Germinal center (tissue), 1 donor: ENCODE data around the gene ENTPD6.
A peak's percentile ranks its signal among the peaks of the same experiment; 100 is the strongest.
"Not testable (repeated sequence)": the region's sequence is repeated elsewhere in the genome, so short reads cannot be mapped to it uniquely, and the experiment has no call there.

ENCODE experiments used
- DNase-seq: peaks from one replicate; pipeline ENCODE4 v3.0.0; 2012; ENCODE audit warnings: mixed read lengths, low spot score

The ENTPD6 gene

GRCh38 chr20:25223765-25224720, 28.5 kb downstream of the ENTPD6 start:
- no peak for DNase-seq

DNA sequence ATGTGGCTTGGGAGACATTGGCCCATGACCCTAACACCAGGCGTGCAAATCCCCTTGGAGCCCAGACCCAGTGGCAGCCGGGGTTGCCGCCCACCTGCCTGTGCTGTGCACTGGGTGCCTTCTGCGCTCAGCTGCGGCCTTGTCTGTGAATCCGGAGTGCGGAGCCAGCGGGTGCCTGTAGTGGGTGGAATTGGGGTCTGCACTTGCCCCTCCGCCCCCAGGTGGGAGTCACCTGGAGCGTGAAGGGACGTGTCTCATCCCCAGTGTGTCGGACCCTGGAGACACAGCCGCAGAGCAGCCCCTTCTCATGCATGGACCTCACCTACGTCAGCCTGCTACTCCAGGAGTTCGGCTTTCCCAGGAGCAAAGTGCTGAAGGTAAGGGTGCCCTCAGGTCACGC, 29.4 kb downstream of the ENTPD6 start:
- no peak for DNase-seq

GRCh38 chr20:25225642-25226432, 30.3 kb downstream of the ENTPD6 start:
- no peak for DNase-seq

DNA sequence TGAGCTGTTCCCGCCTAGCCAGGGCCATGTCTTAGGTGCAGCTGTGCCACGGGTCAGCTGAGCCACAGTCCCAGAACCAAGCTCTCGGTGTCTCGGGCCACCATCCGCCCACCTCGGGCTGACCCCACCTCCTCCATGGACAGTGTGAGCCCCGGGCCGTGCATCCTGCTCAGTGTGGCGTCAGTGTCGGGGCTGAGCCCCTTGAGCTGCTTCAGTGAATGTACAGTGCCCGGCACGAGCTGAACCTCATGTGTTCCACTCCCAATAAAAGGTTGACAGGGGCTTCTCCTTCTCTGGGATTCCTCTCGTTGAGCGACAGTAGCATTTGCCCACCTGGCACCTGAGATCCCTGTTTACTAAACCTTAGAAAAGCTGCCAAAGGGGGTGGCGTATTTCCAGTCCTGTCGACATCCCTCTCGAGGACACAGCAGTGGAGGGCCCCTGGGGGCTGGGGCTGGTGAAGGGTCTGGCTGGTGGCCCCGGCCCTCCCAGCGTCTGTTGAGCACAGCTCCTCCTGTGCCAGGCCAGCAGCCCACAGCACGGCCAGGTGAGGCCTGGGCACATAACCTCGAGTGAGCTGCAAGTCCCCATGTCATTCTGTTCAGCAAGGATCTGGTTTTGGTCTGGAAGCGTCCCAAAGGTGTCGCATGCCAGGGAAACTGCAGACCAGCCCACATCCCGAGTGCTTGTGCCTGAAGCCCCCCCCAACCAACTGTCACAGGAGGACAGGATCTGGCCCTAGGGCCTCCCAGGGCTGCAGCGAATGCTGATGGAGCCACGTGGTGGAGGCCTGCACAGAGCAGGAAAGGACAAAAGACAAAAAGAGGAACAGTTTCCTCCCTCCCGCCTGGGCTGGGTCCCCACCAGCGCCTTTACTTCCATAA, 31.2 kb downstream of the ENTPD6 start:
- DNase-seq: no peak

DNA sequence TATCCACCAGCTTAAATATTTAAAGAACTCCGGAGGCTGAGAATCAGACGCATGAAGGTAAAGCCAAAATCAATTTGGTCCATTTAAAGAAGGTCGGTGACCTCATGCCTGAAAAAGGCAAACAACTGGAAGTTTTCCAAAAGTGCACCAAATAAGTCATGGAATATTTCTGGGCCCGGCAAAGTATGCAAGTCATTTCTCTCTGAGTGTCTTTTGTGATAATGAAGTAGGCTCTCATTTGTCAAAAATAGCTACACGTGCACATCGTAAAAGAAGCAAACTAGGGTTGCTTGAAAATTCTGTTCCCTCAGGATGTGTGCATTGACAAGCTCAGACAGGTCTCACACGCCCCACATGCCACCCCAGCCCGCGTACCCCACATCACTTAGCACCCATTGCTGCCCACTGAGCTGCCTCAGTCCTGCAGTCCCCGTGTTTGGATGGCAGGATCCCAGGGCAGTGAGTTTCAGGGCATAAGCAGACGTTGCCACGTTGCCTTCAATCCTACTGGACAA, 31.9 kb downstream of the ENTPD6 start:
- no peak for DNase-seq

- no peak for DNase-seq
These were observed 34.1 kb downstream of the ENTPD6 start for GRCh38 chr20:25229486-25230165.

- peak; percentile 21 for DNase-seq
These were observed 34.8 kb downstream of the ENTPD6 start for GRCh38 chr20:25230166-25230831.

DNA sequence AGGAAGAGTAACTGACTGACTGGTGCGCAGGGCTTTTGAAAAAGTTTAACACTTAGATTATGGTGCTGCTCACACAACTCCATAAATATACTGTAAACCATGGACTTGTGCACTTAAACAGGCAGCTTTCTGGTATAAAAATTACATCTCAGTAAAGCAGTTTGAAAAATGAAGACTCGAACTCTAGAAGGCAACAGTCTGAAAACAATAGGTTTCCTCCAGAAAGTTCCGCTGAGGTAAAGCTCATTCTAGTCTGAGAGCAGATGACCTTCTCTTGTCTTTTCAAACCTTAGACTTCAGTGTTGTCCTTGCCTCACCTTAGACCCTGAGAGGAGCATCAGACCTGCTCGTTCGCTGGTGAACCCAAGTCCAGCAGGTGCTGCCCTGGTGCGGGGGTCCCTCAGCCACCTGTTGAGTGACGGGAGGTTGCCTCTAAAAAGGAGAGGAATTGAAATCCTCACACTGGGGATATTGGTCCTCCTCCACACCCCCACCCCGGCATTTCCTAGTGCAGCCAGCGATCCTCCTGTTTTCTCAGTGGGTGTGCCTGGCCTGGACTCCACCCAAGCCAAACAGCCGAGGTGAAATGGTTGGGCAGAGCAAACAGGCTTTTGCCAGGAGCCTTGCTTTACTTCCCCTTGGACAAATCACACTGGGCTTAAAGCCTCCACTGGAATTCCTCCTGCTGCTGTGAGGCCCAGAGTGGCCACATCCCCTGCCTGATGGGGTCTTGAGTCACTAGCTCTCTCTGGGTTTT, 37.7 kb downstream of the ENTPD6 start:
- no peak for DNase-seq

DNA sequence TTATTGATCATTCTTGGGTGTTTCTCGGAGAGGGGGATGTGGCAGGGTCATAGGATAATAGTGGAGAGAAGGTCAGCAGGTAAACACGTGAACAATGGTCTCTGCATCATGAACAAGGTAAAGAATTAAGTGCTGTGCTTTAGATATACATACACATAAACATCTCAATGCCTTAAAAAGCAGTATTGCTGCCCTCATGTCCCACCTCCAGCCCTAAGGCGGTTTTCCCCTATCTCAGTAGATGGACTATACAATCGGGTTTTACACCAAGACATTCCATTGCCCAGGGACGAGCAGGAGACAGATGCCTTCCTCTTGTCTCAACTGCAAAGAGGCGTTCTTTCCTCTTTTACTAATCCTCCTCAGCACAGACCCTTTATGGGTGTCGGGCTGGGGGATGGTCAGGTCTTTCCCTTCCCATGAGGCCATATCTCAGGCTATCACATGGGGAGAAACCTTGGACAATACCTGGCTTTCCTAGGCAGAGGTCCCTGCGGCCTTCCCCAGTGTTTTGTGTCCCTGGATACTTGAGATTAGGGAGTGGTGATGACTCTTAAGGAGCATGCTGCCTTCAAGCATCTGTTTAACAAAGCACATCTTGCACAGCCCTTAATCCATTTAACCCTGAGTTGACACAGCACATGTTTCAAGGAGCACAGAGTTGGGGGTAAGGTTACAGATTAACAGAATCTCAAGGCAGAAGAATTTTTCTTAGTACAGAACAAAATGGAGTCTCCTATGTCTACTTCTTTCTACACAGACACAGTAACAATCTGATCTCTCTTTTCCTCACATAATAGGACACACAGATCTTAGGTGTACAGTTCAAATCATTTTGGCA, 38.7 kb downstream of the ENTPD6 start:
- DNase-seq: not testable (repeated sequence)

- no peak for DNase-seq
These were observed 41.2 kb downstream of the ENTPD6 start for GRCh38 chr20:25236450-25237304.

- DNase-seq: no peak
These were observed 42.3 kb downstream of the ENTPD6 start for GRCh38 chr20:25237610-25238318.

GRCh38 chr20:25238319-25239037, 43.0 kb downstream of the ENTPD6 start:
- no peak for DNase-seq

- DNase-seq: no peak
These were observed 44.2 kb downstream of the ENTPD6 start for GRCh38 chr20:25239387-25240370.

GRCh38 chr20:25240851-25241658, 45.5 kb downstream of the ENTPD6 start:
- DNase-seq: not testable (repeated sequence)

DNA sequence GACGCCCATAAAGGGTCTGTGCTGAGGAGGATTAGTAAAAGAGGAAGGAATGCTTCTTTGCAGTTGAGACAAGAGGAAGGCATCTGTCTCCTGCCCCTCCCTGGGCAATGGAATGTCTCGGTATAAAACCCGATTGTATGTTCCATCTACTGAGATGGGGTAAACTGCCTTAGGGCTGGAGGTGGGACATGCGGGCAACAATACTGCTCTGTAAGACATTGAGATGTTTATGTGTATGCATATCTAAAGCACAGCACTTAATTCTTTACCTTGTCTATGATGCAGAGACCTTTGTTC, 46.1 kb downstream of the ENTPD6 start:
- DNase-seq: not testable (repeated sequence)
